K562 (cell line): ENCODE results near the gene PPM1F. TPM values are rescaled to one million over a fixed set of nuclear protein-coding genes. Genes with fewer than 3 reads are reported as not detected.

Experiments used
- EHMT2 ChIP-seq: fragments of 450-650 bp; IDR thresholded peaks from 2 replicates; pipeline ENCODE4 v1.6.1; 2018; ENCODE audit warnings: antibody characterized with exemption
- EP300 ChIP-seq: IDR thresholded peaks from 2 replicates; pipeline ENCODE4 v1.6.1; 2012; ENCODE audit warnings: low read length, improper control_type of control experiment
- ID3 ChIP-seq, 2 experiments: fragments of 250-450 bp in 1 of 2; fragments of 450-650 bp in 1 of 2; sonication (Bioruptor Pico) in 1 of 2; IDR thresholded peaks; 2 replicates each; pipeline versions ENCODE4 v1.6.1 to v1.8.0; 2016 to 2021; ENCODE audit warnings: mild to moderate bottlenecking in 2 of 2, moderate library complexity in 2 of 2, missing compliant biosample characterization in 1 of 2, missing genetic modification characterization in 1 of 2
- NFXL1 ChIP-seq: fragments of 450-650 bp; formaldehyde crosslinking; IDR thresholded peaks from 2 replicates; pipeline ENCODE4 v1.4.0; 2021; ENCODE audit warnings: mild to moderate bottlenecking
- RAD21 ChIP-seq, 2 experiments: fragments of 250-450 bp in 1 of 2; fragments of 450-650 bp in 1 of 2; sonication (Bioruptor Pico) in 1 of 2; formaldehyde crosslinking in 1 of 2; IDR thresholded peaks in 1 of 2; conservative IDR thresholded peaks in 1 of 2; 2 replicates each; pipeline versions ENCODE4 v1.4.0 to v1.8.0; 2020 to 2022; ENCODE audit warnings: mild to moderate bottlenecking in 2 of 2, moderate library complexity in 1 of 2
- RB1 ChIP-seq: fragments of 450-650 bp; IDR thresholded peaks from 2 replicates; pipeline ENCODE4 v1.6.1; 2017; ENCODE audit warnings: low read depth, mild to moderate bottlenecking
- SMARCA4 ChIP-seq: fragments of 450-650 bp; IDR thresholded peaks from 2 replicates; pipeline ENCODE4 v1.6.1; 2016
- STAG1 ChIP-seq: sonication (generic); formaldehyde crosslinking; IDR thresholded peaks from 2 replicates; pipeline ENCODE4 v1.5.0; 2020; ENCODE audit warnings: missing genetic modification reagents, borderline replicate concordance
- TAF9B ChIP-seq: fragments of 450-650 bp; IDR thresholded peaks from 2 replicates; pipeline ENCODE4 v1.6.1; 2018; ENCODE audit warnings: mild to moderate bottlenecking; ENCODE audit not compliant: partially characterized antibody
- TFAM ChIP-seq: fragments of 250-450 bp; sonication (Bioruptor Pico); conservative IDR thresholded peaks from 2 replicates; pipeline ENCODE4 v1.5.0; 2021; ENCODE audit warnings: mild to moderate bottlenecking, moderate library complexity
- U2AF2 ChIP-seq: fragments of 200-400 bp; formaldehyde crosslinking; optimal IDR thresholded peaks from 2 replicates; pipeline ENCODE3; 2017; ENCODE audit warnings: low read depth, mild to moderate bottlenecking, low read length
- ZBTB7A ChIP-seq: IDR thresholded peaks from 2 replicates; pipeline ENCODE4 v1.6.1; 2011; ENCODE audit warnings: low read depth, mild to moderate bottlenecking, low read length, moderate library complexity, borderline replicate concordance; ENCODE audit not compliant: control insufficient read depth
- ZFX ChIP-seq: sonication (generic); formaldehyde crosslinking; IDR thresholded peaks from 2 replicates; pipeline ENCODE4 v1.8.0; 2022; ENCODE audit warnings: mild to moderate bottlenecking, missing genetic modification reagents, moderate library complexity
- ZNF124 ChIP-seq: sonication (generic); formaldehyde crosslinking; IDR thresholded peaks from 2 replicates; pipeline ENCODE4 v1.8.1; 2022; ENCODE audit warnings: missing genetic modification reagents
- ZNF165 ChIP-seq: fragments of 250-450 bp; sonication (Bioruptor Pico); IDR thresholded peaks from 2 replicates; pipeline ENCODE4 v1.4.0; 2020; ENCODE audit warnings: borderline replicate concordance
- ZNF184 ChIP-seq: sonication (generic); formaldehyde crosslinking; IDR thresholded peaks from 2 replicates; pipeline ENCODE4 v1.5.0; 2020; ENCODE audit warnings: missing genetic modification reagents
- ZNF79 ChIP-seq: fragments of 250-450 bp; sonication (Bioruptor Pico); IDR thresholded peaks from 2 replicates; pipeline ENCODE4 v1.4.0; 2020; ENCODE audit warnings: low read depth, mild to moderate bottlenecking, moderate library complexity
- polyA plus RNA-seq, 8 experiments: library from polyadenylated mRNA; depleted of rRNA in 4 of 8; stranded (reverse) in 5 of 8; unstranded in 3 of 8; fragments of >200 nt; fragmentation: Nextera tagmentation in 2 of 8; fragmentation: Illumina TruSeq in 1 of 8; extraction: Ambion mirVana in 2 of 8; extraction: Trizol in 1 of 8; gene quantifications; 2 replicates each; pipeline versions ENCODE4 v1.2.1 to v1.2.3, GENCODE V29; 2011 to 2014; ENCODE audit warnings: inconsistent platforms in 1 of 8, missing spikeins in 1 of 8
- total RNA-seq, 7 experiments: library from RNA; depleted of rRNA in 6 of 7; stranded (reverse); fragments of >200 nt in 6 of 7; fragmentation: Illumina TruSeq in 2 of 7; extraction: Trizol in 2 of 7; gene quantifications; 2 replicates each; pipeline versions ENCODE4 v1.2.1 to v1.2.3, GENCODE V29; 2011 to 2021; ENCODE audit warnings: low replicate concordance in 1 of 7
- TF ChIP-seq, protein P1 (sequence below): sonication (generic); formaldehyde crosslinking; IDR thresholded peaks from 2 replicates; pipeline ENCODE4 v1.8.1; 2023; ENCODE audit warnings: mild to moderate bottlenecking, missing genetic modification reagents
- TF ChIP-seq, protein P2 (sequence below): fragments of 450-650 bp; formaldehyde crosslinking; IDR thresholded peaks from 2 replicates; pipeline ENCODE4 v1.4.0; 2020; ENCODE audit warnings: mild to moderate bottlenecking, moderate library complexity

The PPM1F gene
- total and polyA plus RNA-seq, 9 of the 15 experiments (the other 6 are each of a cell fraction or from before 2014, with no cell fraction given) = 2.1 to 159 (median 64.0) TPM

- TF ChIP-seq ID3 (CRISPR knock-in tag; IDR thresholded peaks at IDR 0.05) = 0 out of 2 replicates have a peak, but pooled peaks have one; percentile 11
- TF ChIP-seq ID3 (tag; IDR thresholded peaks at IDR 0.05) = no peak
- no peak for TF ChIP-seq EHMT2
- 0 out of 2 replicates have a peak, but pooled peaks have one; percentile 40 for TF ChIP-seq ZNF184 (CRISPR knock-in tag)
- TF ChIP-seq RAD21 (CRISPR knock-in tag; conservative IDR thresholded peaks at IDR 0.05 in 1 of 2, IDR thresholded peaks at IDR 0.05 in 1 of 2) = 0 out of 4 replicates have a peak, but pooled peaks of 1 of the 2 experiments have one; percentile 4
- TF ChIP-seq ZNF165 = peak; percentile 74; the same call in 1 of the 2 replicates
- peak; percentile 46; the same call in 1 of the 2 replicates for TF ChIP-seq STAG1 (CRISPR knock-in tag)
- TF ChIP-seq ZFX = 0 out of 2 replicates have a peak, but pooled peaks have one; percentile 8
- TF ChIP-seq TAF9B = no peak
- peak; percentile 44; the same call in 1 of the 2 replicates for TF ChIP-seq RB1
- TF ChIP-seq TFAM (CRISPR knock-in tag) = no peak
- no peak for TF ChIP-seq EP300
- TF ChIP-seq, protein P1, sequence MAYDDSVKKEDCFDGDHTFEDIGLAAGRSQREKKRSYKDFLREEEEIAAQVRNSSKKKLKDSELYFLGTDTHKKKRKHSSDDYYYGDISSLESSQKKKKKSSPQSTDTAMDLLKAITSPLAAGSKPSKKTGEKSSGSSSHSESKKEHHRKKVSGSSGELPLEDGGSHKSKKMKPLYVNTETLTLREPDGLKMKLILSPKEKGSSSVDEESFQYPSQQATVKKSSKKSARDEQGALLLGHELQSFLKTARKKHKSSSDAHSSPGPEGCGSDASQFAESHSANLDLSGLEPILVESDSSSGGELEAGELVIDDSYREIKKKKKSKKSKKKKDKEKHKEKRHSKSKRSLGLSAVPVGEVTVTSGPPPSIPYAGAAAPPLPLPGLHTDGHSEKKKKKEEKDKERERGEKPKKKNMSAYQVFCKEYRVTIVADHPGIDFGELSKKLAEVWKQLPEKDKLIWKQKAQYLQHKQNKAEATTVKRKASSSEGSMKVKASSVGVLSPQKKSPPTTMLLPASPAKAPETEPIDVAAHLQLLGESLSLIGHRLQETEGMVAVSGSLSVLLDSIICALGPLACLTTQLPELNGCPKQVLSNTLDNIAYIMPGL = peak; percentile 41; the same call in 1 of the 2 replicates
- no peak for TF ChIP-seq ZBTB7A
- TF ChIP-seq SMARCA4 = no peak
- TF ChIP-seq ZNF79 = no peak
- TF ChIP-seq ZNF124 (CRISPR knock-in tag) = 0 out of 2 replicates have a peak, but pooled peaks have one; percentile 52
- TF ChIP-seq NFXL1 = 0 out of 2 replicates have a peak, but pooled peaks have one; percentile 37
- TF ChIP-seq U2AF2 = no peak
- TF ChIP-seq, protein P2, sequence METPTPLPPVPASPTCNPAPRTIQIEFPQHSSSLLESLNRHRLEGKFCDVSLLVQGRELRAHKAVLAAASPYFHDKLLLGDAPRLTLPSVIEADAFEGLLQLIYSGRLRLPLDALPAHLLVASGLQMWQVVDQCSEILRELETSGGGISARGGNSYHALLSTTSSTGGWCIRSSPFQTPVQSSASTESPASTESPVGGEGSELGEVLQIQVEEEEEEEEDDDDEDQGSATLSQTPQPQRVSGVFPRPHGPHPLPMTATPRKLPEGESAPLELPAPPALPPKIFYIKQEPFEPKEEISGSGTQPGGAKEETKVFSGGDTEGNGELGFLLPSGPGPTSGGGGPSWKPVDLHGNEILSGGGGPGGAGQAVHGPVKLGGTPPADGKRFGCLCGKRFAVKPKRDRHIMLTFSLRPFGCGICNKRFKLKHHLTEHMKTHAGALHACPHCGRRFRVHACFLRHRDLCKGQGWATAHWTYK (CRISPR knock-in tag) = 0 out of 2 replicates have a peak, but pooled peaks have one; percentile 45
These were observed 32.1 kb downstream of the PPM1F start (continued) for GRCh38 chr22:21920341-21921183.
